ENCODE data around the gene SYNJ2.

The SYNJ2 gene

GRCh38 chr6:158044525-158044888 is 62.8 kb downstream of the SYNJ2 start:
- DNase-seq = no peak

- no peak for DNase-seq
Observed at GRCh38 chr6:158046201-158047126, 64.8 kb downstream of the SYNJ2 start.

- peak; percentile 37 for DNase-seq
Observed at GRCh38 chr6:158047127-158047518, 65.5 kb downstream of the SYNJ2 start.

- DNase-seq = no peak
Observed at GRCh38 chr6:158047563-158048323, 66.1 kb downstream of the SYNJ2 start.

- DNase-seq = no peak
Observed at GRCh38 chr6:158048589-158048988, 66.9 kb downstream of the SYNJ2 start.

GRCh38 chr6:158049055-158050028 is 67.7 kb downstream of the SYNJ2 start:
- DNase-seq = no peak

- DNase-seq = no peak
Observed at GRCh38 chr6:158050107-158050735, 68.6 kb downstream of the SYNJ2 start.

GRCh38 chr6:158050955-158051354 is 69.3 kb downstream of the SYNJ2 start:
- DNase-seq = no peak

- no peak for DNase-seq
Observed at GRCh38 chr6:158051968-158052367, 70.3 kb downstream of the SYNJ2 start.

- no peak for DNase-seq
Observed at GRCh38 chr6:158053377-158054313, 72.0 kb downstream of the SYNJ2 start.

GRCh38 chr6:158056355-158056754 is 74.7 kb downstream of the SYNJ2 start:
- no peak for DNase-seq

- DNase-seq = no peak
Observed at GRCh38 chr6:158056804-158057203, 75.1 kb downstream of the SYNJ2 start.

- DNase-seq = peak; percentile 34
Observed at GRCh38 chr6:158057213-158057987, 75.7 kb downstream of the SYNJ2 start.

- no peak for DNase-seq
Observed at GRCh38 chr6:158058171-158058651, 76.5 kb downstream of the SYNJ2 start.

GRCh38 chr6:158059108-158059507 is 77.4 kb downstream of the SYNJ2 start:
- DNase-seq = no peak

- peak; percentile 41 for DNase-seq
Observed at GRCh38 chr6:158060455-158061360, 79.0 kb downstream of the SYNJ2 start.

GRCh38 chr6:158061361-158061708 is 79.7 kb downstream of the SYNJ2 start:
- DNase-seq = no peak

GRCh38 chr6:158061709-158062461 is 80.2 kb downstream of the SYNJ2 start:
- no peak for DNase-seq

Measured in CD4-positive, alpha-beta T cell treated with Interleukin-4 for 4 hours (primary cell).